HEK293 (cell line): ENCODE data around the gene BCL11B.

Experiments
- CTCF ChIA-PET: fragments of 350-600 bp; formaldehyde crosslinking; extraction: SDS; loops from one replicate; lab custom pipeline; 2021; ENCODE audit warnings: antibody characterized with exemption; lab: Yijun Ruan, JAX
- POLR2A ChIA-PET: fragments of 300-600 bp; formaldehyde crosslinking; extraction: SDS; loops from one replicate; lab custom pipeline; 2020; ENCODE audit warnings: antibody characterized with exemption, inconsistent platforms; lab: Yijun Ruan, JAX
- H3K27ac ChIP-seq: fragments of 200-500 bp; sonication (Bioruptor generic); 2 replicates; pipeline ENCODE4 v1.5.1; 2014; ENCODE audit warnings: low read depth, low read length, control low read depth, inconsistent platforms; ENCODE audit errors: extremely low read depth
- H3K36me3 ChIP-seq, 2 experiments: fragments of 200-500 bp in 1 of 2; sonication (Bioruptor generic) in 1 of 2; 1 replicate in 1 of 2; 2 replicates in 1 of 2; pipeline ENCODE4 v1.5.1; 2014 to 2017; ENCODE audit warnings: inconsistent platforms in 2 of 2, low read length in 2 of 2; ENCODE audit not compliant: control insufficient read depth in 2 of 2, insufficient read depth in 1 of 2
- H3K4me1 ChIP-seq: fragments of 200-500 bp; sonication (Bioruptor generic); 2 replicates; pipeline ENCODE4 v1.5.1; 2014; ENCODE audit warnings: mild to moderate bottlenecking, low read length, inconsistent platforms; ENCODE audit not compliant: control insufficient read depth, insufficient read depth
- H3K4me3 ChIP-seq: 2 replicates; pipeline ENCODE4 v1.5.1; 2011; ENCODE audit warnings: low read depth, mild to moderate bottlenecking, control low read depth, low read length, moderate library complexity
- H3K9me3 ChIP-seq: fragments of 200-500 bp; sonication (Bioruptor generic); 2 replicates; pipeline ENCODE4 v1.5.1; 2014; ENCODE audit warnings: low read depth, low read length, inconsistent platforms; ENCODE audit not compliant: control insufficient read depth, insufficient read depth
- FEZF1 ChIP-seq: fragments of 450-650 bp; formaldehyde crosslinking; IDR thresholded peaks from 2 replicates; pipeline ENCODE4 v1.5.1; 2016; ENCODE audit warnings: missing biosample characterization, missing genetic modification characterization
- GLI2 ChIP-seq: fragments of 450-650 bp; formaldehyde crosslinking; IDR thresholded peaks from 2 replicates; pipeline ENCODE4; 2017; ENCODE audit warnings: missing biosample characterization, missing genetic modification characterization, low read depth, borderline replicate concordance
- PATZ1 ChIP-seq: fragments of 450-650 bp; formaldehyde crosslinking; IDR thresholded peaks from 2 replicates; pipeline ENCODE4 v1.5.1; 2016; ENCODE audit warnings: missing biosample characterization, missing genetic modification characterization
- PRDM1 ChIP-seq: fragments of 450-650 bp; formaldehyde crosslinking; IDR thresholded peaks from 2 replicates; pipeline ENCODE4; 2016; ENCODE audit warnings: missing biosample characterization, missing genetic modification characterization
- PRDM4 ChIP-seq: fragments of 450-650 bp; formaldehyde crosslinking; IDR thresholded peaks from 2 replicates; pipeline ENCODE4 v1.5.1; 2017; ENCODE audit warnings: missing biosample characterization, missing genetic modification characterization
- ZBTB17 ChIP-seq: fragments of 450-650 bp; formaldehyde crosslinking; IDR thresholded peaks from 2 replicates; pipeline ENCODE4 v1.5.1; 2016; ENCODE audit warnings: missing biosample characterization, missing genetic modification characterization
- ZBTB6 ChIP-seq: fragments of 450-650 bp; formaldehyde crosslinking; IDR thresholded peaks from 2 replicates; pipeline ENCODE4 v1.5.1; 2017; ENCODE audit warnings: missing biosample characterization, missing genetic modification characterization
- ZBTB8A ChIP-seq: fragments of 450-650 bp; formaldehyde crosslinking; IDR thresholded peaks from 2 replicates; pipeline ENCODE4 v1.5.1; 2016; ENCODE audit warnings: missing biosample characterization, missing genetic modification characterization
- ZNF148 ChIP-seq: fragments of 450-650 bp; formaldehyde crosslinking; IDR thresholded peaks from 2 replicates; pipeline ENCODE4 v1.5.0; 2017; ENCODE audit warnings: missing biosample characterization, missing genetic modification characterization, borderline replicate concordance
- ZNF19 ChIP-seq: fragments of 450-650 bp; formaldehyde crosslinking; IDR thresholded peaks from 2 replicates; pipeline ENCODE4; 2016; ENCODE audit warnings: missing biosample characterization, missing genetic modification characterization, low read depth
- ZNF24 ChIP-seq: fragments of 450-650 bp; formaldehyde crosslinking; IDR thresholded peaks from 2 replicates; pipeline ENCODE4 v1.5.1; 2016; ENCODE audit warnings: missing biosample characterization, missing genetic modification characterization
- ZNF280D ChIP-seq: fragments of 450-650 bp; formaldehyde crosslinking; IDR thresholded peaks from 2 replicates; pipeline ENCODE4 v1.5.1; 2016; ENCODE audit warnings: missing biosample characterization, missing genetic modification characterization
- ZNF335 ChIP-seq: fragments of 450-650 bp; formaldehyde crosslinking; conservative IDR thresholded peaks from 2 replicates; pipeline ENCODE4 v1.5.1; 2016; ENCODE audit warnings: missing biosample characterization, missing genetic modification characterization
- ZNF366 ChIP-seq: fragments of 450-650 bp; formaldehyde crosslinking; conservative IDR thresholded peaks from 2 replicates; pipeline ENCODE4 v1.5.1; 2016; ENCODE audit warnings: missing biosample characterization, missing genetic modification characterization
- ZSCAN5A ChIP-seq: fragments of 450-650 bp; formaldehyde crosslinking; IDR thresholded peaks from 2 replicates; pipeline ENCODE4 v1.5.1; 2016; ENCODE audit warnings: missing biosample characterization, missing genetic modification characterization

BCL11B gene

GRCh38 chr14:99258876-99259726 lies 12.9 kb downstream of the BCL11B start:
- Histone ChIP-seq H3K9me3 (no peaks in the 10 kb centered on the region), H3K36me3 (peaks cover 0 to 11% of the 10 kb centered on the region in 2 experiments; a peak in 1 of 3 replicates), H3K27ac (no peak overlapping the region; the same call in 1 of the 2 replicates), H3K4me3 (no peak overlapping the region), H3K4me1 (peaks cover 51% of the 10 kb centered on the region)
- CTCF ChIA-PET: no interaction called here
- POLR2A ChIA-PET: no interaction called here
- TF ChIP-seq ZNF280D (tag by site-specific recombination): no peak
- TF ChIP-seq ZSCAN5A (tag by site-specific recombination): no peak
- TF ChIP-seq ZNF366 (tag by site-specific recombination): no peak
- TF ChIP-seq ZBTB6: no peak
- TF ChIP-seq ZNF19: no peak
- TF ChIP-seq FEZF1 (tag by site-specific recombination): 0 out of 2 replicates have a peak, but pooled peaks have one; percentile 27
- peak; percentile 81 for TF ChIP-seq ZNF335
- peak; percentile 96 for TF ChIP-seq PRDM4 (tag by site-specific recombination)
- TF ChIP-seq ZNF148 (tag by site-specific recombination): no peak

GRCh38 chr14:99258341-99258861 lies 13.6 kb downstream of the BCL11B start:
- Histone ChIP-seq H3K27ac (no peak overlapping the region), H3K4me1 (peaks cover 50% of the 10 kb centered on the region), H3K36me3 (peaks cover 0 to 11% of the 10 kb centered on the region in 2 experiments; a peak in 1 of 3 replicates), H3K4me3 (no peak overlapping the region), H3K9me3 (no peaks in the 10 kb centered on the region)
- POLR2A ChIA-PET: no interaction called here
- CTCF ChIA-PET: no interaction called here
- no peak for TF ChIP-seq GLI2 (tag by site-specific recombination)
- TF ChIP-seq ZNF24: no peak
- 0 out of 2 replicates have a peak, but pooled peaks have one; percentile 19 for TF ChIP-seq ZNF366 (tag by site-specific recombination)
- peak; percentile 80 for TF ChIP-seq PRDM1 (tag by site-specific recombination)
- TF ChIP-seq PATZ1 (tag by site-specific recombination): peak; percentile 29; the same call in 1 of the 2 replicates
- peak; percentile 23; the same call in 1 of the 2 replicates for TF ChIP-seq ZBTB8A (tag by site-specific recombination)
- TF ChIP-seq ZBTB17 (tag by site-specific recombination): 0 out of 2 replicates have a peak, but pooled peaks have one; percentile 15
